ENCODE results near the gene TCF7L2.
A peak's percentile ranks its signal among the peaks of the same experiment; 100 is the strongest.

The TCF7L2 gene

DNA sequence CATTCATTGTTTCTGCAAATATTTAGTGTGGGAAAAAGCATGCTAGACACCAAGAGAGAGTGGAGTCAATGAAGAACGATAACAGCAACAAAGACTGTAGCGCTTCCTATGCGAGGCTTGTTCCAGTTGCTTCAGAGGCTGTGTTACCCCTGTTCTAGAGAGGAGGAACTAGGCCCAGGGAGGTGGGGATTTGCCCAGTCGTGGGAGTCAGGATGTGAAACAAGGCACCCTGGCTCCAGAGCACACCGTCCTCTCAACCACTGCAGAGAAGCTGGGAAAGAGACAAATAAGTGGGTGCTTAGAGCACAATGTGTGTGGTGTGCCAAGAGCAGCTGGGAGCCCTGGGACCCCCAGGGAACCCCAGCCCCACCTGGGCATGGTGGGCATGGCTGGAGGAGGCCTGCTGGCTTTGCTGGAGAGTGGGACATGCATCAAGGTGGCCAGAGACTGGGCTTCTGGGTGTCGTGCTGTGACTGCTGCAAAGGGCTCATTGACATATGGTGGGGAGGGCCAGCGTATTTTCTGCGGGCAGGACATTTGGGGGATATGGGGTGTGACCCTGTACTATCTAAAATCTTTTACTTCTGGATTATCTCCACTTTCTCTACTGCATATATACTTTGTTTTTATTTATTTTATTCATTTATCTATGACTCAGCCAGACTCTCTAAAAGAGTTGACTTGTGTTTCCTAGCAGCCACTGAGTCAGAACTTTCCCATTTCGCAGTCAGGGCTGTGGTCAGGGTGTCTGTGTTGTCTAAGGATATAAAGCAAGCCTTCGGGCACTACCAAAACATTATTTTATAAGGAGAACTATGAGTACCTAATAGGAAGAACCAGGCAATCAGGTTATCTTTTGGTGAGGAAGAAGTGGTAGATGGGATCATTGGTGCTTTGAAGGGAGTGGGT is 95.4 kb downstream of the TCF7L2 start:
- Histone ChIP-seq H3K36me3 (ENCODE audit: control insufficient read depth, insufficient read depth, low read length) (peaks cover 46% of the 10 kb centered on the region), H3K27ac (ENCODE audit: low read depth, low read length) (no peak overlapping the region), H3K4me1 (ENCODE audit: control insufficient read depth, insufficient read depth, low read length) (peaks cover 40% of the 10 kb centered on the region), H3K9ac (ENCODE audit: low read length) (no peak overlapping the region), H3K9me3 (ENCODE audit: control insufficient read depth, insufficient read depth, low read depth, low read length) (no peaks in the 10 kb centered on the region; the same call in 1 of the 2 replicates), H3K27me3 (ENCODE audit: control insufficient read depth, insufficient read depth, low read length) (no peaks in the 10 kb centered on the region), H3K4me3 (ENCODE audit: low read depth, low read length) (no peak overlapping the region)

DNA sequence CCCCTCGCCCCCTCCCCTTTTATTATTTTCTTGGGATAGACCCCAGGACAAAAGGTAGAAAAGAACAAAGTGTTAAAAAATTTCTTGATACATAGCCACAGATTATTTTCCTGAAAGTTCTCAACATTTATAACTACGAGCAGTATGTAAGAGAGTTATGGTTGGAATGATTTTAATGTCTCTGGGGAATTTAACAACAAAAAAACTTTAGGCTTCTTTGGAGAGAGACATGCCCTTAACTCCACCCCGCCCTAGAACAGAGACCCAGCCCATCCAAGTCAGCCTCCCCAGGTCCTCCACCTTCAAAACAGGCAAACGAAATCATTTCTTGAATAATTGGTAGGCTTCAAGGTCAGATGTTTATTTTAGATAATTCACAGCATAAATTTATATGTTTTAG is 97.1 kb downstream of the TCF7L2 start:
- Histone ChIP-seq H3K27ac (ENCODE audit: low read depth, low read length) (no peak overlapping the region), H3K9me3 (ENCODE audit: control insufficient read depth, insufficient read depth, low read depth, low read length) (no peaks in the 10 kb centered on the region; the same call in 1 of the 2 replicates), H3K4me1 (ENCODE audit: control insufficient read depth, insufficient read depth, low read length) (peaks cover 52% of the 10 kb centered on the region), H3K27me3 (ENCODE audit: control insufficient read depth, insufficient read depth, low read length) (no peaks in the 10 kb centered on the region), H3K4me3 (ENCODE audit: low read depth, low read length) (no peak overlapping the region), H3K9ac (ENCODE audit: low read length) (no peak overlapping the region), H3K36me3 (ENCODE audit: control insufficient read depth, insufficient read depth, low read length) (peaks cover 31% of the 10 kb centered on the region)

DNA sequence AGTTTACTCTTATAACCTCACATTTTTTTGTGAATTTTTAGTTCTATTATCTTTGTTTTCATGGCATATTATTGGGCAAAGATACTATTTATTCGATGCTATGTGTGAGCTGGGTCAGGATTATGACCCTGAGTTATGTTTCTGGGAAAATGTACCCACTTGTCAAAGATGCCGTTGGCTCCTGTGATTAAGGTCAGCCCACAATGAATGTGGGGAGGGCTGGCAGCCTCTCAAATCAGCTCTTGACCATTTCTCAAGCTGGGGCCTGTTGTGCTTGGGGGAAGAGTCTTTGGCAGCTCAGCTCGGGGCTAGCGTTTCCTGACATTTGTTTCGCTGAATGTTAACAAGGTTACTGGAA is 97.5 kb downstream of the TCF7L2 start:
- peaks cover 56% of the 10 kb centered on the region for H3K4me1 ChIP-seq (ENCODE audit: control insufficient read depth, insufficient read depth, low read length)

DNA sequence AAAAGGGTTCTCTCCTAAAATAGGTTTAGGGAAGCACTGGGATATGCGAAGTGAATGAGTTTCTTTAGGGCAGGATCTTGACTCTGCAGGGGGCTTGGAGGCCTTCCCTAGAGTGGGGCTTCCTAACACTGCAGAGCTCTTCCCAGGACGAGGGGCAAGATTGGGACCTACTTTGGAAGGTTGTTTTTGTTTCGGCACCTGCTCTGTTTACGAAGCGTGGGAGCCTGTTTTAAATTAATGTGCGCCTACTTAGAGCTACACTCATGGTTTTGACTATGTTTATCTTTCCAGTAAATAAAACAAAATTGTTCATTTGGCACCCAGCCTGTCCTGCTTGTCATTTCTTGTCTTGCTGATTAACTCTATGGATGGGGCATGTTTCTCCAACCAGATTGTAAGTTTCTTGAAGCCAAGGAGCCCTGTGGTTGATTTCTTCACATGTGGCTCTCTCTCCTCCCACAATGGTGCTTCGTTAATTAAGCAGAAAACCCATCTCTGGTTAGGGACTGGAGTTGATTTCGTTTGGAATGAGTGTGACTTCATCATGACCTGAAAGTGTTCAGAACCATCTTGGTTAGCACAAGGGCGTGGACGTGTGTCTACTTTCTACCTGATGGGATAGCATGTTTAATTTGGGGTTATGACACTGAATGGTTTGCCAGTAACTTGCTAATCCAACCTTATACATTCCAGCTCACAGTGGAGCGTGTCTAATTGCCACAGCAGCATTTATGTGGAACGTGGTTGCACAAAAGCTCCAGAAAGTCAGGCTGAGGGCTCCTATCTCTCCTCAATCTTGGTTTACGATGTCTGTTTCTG is 98.1 kb downstream of the TCF7L2 start:
- Histone ChIP-seq H3K9me3 (ENCODE audit: control insufficient read depth, insufficient read depth, low read depth, low read length) (no peaks in the 10 kb centered on the region; the same call in 1 of the 2 replicates), H3K4me1 (ENCODE audit: control insufficient read depth, insufficient read depth, low read length) (peaks cover 62% of the 10 kb centered on the region), H3K36me3 (ENCODE audit: control insufficient read depth, insufficient read depth, low read length) (peaks cover 21% of the 10 kb centered on the region), H3K9ac (ENCODE audit: low read length) (no peak overlapping the region), H3K4me3 (ENCODE audit: low read depth, low read length) (no peak overlapping the region), H3K27ac (ENCODE audit: low read depth, low read length) (no peak overlapping the region), H3K27me3 (ENCODE audit: control insufficient read depth, insufficient read depth, low read length) (no peaks in the 10 kb centered on the region)

More for the DNA sequence above, 97.5 kb downstream of the TCF7L2 start:
- no peak overlapping the region for H3K9ac ChIP-seq (ENCODE audit: low read length)
- H3K36me3 ChIP-seq (ENCODE audit: control insufficient read depth, insufficient read depth, low read length): peaks cover 26% of the 10 kb centered on the region
- H3K4me3 ChIP-seq (ENCODE audit: low read depth, low read length): no peak overlapping the region
- no peak overlapping the region for H3K27ac ChIP-seq (ENCODE audit: low read depth, low read length)
- no peaks in the 10 kb centered on the region; the same call in 1 of the 2 replicates for H3K9me3 ChIP-seq (ENCODE audit: control insufficient read depth, insufficient read depth, low read depth, low read length)
- H3K27me3 ChIP-seq (ENCODE audit: control insufficient read depth, insufficient read depth, low read length): no peaks in the 10 kb centered on the region

DNA sequence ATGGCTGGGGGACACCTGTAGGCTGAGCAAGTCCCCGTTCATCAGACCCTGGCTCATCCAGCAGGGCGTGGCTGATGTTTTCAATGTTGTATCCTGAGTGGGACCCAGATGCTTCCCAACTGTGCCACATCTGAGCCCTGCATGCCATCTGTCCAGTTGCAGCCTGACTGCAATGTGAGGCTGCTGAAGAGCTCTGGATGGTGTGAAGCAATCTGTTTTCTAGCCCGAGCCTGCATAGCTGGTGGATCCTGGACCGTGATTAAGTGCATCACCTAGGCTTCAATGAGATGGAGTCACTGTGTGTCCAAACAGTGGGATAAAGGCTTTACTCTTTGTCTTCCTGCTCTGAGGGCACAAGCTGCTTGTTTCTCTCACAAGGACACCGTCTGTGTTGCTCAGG is 99.8 kb downstream of the TCF7L2 start:
- Histone ChIP-seq H3K4me3 (ENCODE audit: low read depth, low read length) (no peak overlapping the region), H3K36me3 (ENCODE audit: control insufficient read depth, insufficient read depth, low read length) (peaks cover 16% of the 10 kb centered on the region), H3K9me3 (ENCODE audit: control insufficient read depth, insufficient read depth, low read depth, low read length) (no peaks in the 10 kb centered on the region; the same call in 1 of the 2 replicates), H3K27me3 (ENCODE audit: control insufficient read depth, insufficient read depth, low read length) (no peaks in the 10 kb centered on the region), H3K27ac (ENCODE audit: low read depth, low read length) (no peak overlapping the region), H3K4me1 (ENCODE audit: control insufficient read depth, insufficient read depth, low read length) (peaks cover 77% of the 10 kb centered on the region), H3K9ac (ENCODE audit: low read length) (no peak overlapping the region)

DNA sequence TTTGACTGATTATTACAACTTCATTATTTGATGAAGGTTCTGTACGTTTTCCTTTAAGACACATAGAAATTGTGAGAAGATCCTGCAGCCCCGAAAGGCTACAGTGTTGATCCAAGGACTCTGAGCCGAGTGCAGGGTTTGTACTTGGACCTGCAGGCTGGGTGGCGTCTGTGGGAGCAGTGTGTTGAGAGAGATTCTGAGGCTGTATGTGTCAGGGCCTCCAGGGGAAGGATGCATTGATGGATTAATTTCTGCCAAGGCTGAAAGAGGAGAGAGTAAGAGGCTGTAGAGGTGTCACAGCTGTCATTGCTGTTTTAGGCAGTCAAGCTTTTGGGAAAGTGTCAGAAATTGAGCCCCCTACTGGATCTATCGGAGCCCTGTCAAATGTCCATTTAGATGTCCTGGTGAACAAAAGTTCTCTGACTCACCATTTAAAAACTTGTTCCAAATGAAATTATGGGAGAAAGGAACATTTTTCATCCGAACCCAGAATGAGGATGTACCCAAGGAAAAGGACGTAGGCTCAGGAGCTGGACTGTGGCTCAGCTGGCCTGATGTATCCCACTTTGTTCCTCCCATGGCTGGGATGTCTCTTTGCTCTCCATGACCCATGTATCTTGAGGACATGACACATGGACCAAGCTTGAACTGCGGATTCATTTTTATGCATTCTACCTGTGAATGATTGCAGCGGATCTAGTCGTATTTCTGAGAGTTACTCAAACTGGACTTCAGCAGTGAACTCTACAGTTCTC is 102.2 kb downstream of the TCF7L2 start:
- no peaks in the 10 kb centered on the region for H3K9me3 ChIP-seq (ENCODE audit: control insufficient read depth, insufficient read depth, low read depth, low read length)
- H3K4me1 ChIP-seq (ENCODE audit: control insufficient read depth, insufficient read depth, low read length): peaks cover 84% of the 10 kb centered on the region
- peak overlapping the region; percentile 1; the same call in 1 of the 2 replicates for H3K27ac ChIP-seq (ENCODE audit: low read depth, low read length)
- no peaks in the 10 kb centered on the region for H3K27me3 ChIP-seq (ENCODE audit: control insufficient read depth, insufficient read depth, low read length)
- H3K9ac ChIP-seq (ENCODE audit: low read length): no peak overlapping the region
- H3K36me3 ChIP-seq (ENCODE audit: control insufficient read depth, insufficient read depth, low read length): peaks cover 5% of the 10 kb centered on the region
- H3K4me3 ChIP-seq (ENCODE audit: low read depth, low read length): no peak overlapping the region

DNA sequence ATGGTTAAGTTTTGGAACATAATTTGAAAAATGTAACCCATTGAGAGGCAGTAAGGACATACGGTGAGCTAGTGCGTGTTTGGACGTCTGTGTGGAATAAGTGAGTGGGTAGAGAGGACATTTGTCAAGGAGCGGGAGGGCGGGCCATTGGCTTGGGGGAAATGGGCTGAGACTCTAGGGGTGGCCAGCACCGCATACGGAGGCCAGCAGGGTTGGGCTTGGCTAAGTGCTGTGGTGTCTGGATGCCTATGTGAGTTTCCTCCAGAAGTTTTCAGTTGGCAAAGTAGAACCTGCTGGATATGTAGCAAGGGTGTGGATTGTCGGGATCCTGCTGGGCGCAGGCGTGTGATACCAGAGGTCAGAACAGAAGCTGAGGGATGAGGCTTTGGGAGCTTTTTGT is 103.0 kb downstream of the TCF7L2 start:
- Histone ChIP-seq H3K4me3 (ENCODE audit: low read depth, low read length) (peak overlapping the region; percentile 23; the same call in 1 of the 2 replicates), H3K9ac (ENCODE audit: low read length) (no peak overlapping the region), H3K9me3 (ENCODE audit: control insufficient read depth, insufficient read depth, low read depth, low read length) (no peaks in the 10 kb centered on the region), H3K36me3 (ENCODE audit: control insufficient read depth, insufficient read depth, low read length) (peaks cover 5% of the 10 kb centered on the region), H3K27ac (ENCODE audit: low read depth, low read length) (peak overlapping the region; percentile 66; the same call in 1 of the 2 replicates), H3K4me1 (ENCODE audit: control insufficient read depth, insufficient read depth, low read length) (peaks cover 84% of the 10 kb centered on the region), H3K27me3 (ENCODE audit: control insufficient read depth, insufficient read depth, low read length) (no peaks in the 10 kb centered on the region)

DNA sequence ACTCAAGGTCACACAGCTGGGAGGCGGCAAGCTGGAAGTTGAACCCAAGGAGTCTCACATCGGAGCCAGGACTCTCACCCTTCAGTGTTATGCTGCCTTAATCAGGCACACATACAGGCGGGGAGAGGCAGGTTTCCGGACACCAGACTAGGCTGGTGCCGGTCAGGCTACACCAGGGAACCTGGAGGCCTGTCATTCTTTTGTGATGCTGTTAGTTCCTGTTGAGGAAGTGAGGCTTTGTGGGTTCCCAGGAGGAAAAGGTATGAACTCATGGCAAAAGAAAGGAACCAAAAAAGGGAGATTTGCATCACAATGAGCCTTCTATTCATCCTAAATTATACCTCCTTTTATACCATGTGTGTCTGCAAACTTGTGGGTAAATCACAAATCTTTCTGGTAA is 103.8 kb downstream of the TCF7L2 start:
- H3K4me3 ChIP-seq (ENCODE audit: low read depth, low read length): peak overlapping the region; percentile 23; the same call in 1 of the 2 replicates
- peak overlapping the region; percentile 66 for H3K27ac ChIP-seq (ENCODE audit: low read depth, low read length)
- H3K9me3 ChIP-seq (ENCODE audit: control insufficient read depth, insufficient read depth, low read depth, low read length): no peaks in the 10 kb centered on the region
- peaks cover 5% of the 10 kb centered on the region for H3K36me3 ChIP-seq (ENCODE audit: control insufficient read depth, insufficient read depth, low read length)
- H3K27me3 ChIP-seq (ENCODE audit: control insufficient read depth, insufficient read depth, low read length): no peaks in the 10 kb centered on the region
- H3K4me1 ChIP-seq (ENCODE audit: control insufficient read depth, insufficient read depth, low read length): peaks cover 84% of the 10 kb centered on the region
- H3K9ac ChIP-seq (ENCODE audit: low read length): peak overlapping the region; percentile 67

DNA sequence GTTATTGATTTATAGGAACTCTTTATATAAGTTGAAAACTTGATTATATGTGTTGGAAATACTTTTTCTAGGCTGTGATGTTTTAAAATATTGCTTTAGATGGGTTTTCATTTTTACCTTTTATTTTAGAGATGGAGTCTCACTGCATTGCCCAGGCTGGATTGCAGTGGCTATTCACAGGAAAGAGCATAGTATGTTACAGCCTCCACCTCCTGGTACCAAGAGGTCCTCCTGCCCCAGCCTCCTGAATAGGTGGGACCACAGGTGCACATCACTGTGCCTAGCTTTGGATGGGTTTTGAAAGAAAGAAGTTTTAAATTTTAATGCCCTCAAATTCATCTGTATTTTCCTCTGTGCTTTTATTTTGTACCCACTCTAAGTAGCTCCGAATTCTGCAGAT is 105.4 kb downstream of the TCF7L2 start:
- no peaks in the 10 kb centered on the region for H3K27me3 ChIP-seq (ENCODE audit: control insufficient read depth, insufficient read depth, low read length)
- no peaks in the 10 kb centered on the region for H3K9me3 ChIP-seq (ENCODE audit: control insufficient read depth, insufficient read depth, low read depth, low read length)
- no peak overlapping the region for H3K4me3 ChIP-seq (ENCODE audit: low read depth, low read length)
- H3K36me3 ChIP-seq (ENCODE audit: control insufficient read depth, insufficient read depth, low read length): no peaks in the 10 kb centered on the region; the same call in 1 of the 2 replicates
- H3K27ac ChIP-seq (ENCODE audit: low read depth, low read length): 0 out of 2 replicates have a peak overlapping the region, but pooled peaks have one; percentile 54
- H3K4me1 ChIP-seq (ENCODE audit: control insufficient read depth, insufficient read depth, low read length): peaks cover 86% of the 10 kb centered on the region
- no peak overlapping the region for H3K9ac ChIP-seq (ENCODE audit: low read length)

DNA sequence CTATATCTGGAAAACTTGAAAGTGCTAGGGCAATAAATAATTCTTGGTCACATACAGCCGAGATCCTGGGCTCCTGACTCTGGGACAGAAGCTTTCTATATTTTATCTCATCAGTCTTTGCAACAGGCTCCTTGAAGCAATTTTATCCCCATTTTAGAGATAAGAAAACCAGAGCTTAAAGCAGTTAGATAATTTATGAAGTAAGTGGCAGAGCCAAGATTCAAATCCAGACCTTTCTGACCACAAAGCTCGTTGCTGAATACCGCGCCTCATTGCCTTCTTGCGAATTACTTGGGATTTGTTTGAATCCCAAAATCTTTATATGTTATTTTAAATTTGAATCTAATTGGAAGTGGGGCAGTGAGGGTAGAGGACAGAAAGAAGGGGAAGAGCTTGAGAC is 106.0 kb downstream of the TCF7L2 start:
- H3K27ac ChIP-seq (ENCODE audit: low read depth, low read length): peak overlapping the region; percentile 54; the same call in 1 of the 2 replicates
- H3K9ac ChIP-seq (ENCODE audit: low read length): no peak overlapping the region
- no peak overlapping the region for H3K4me3 ChIP-seq (ENCODE audit: low read depth, low read length)
- no peaks in the 10 kb centered on the region for H3K27me3 ChIP-seq (ENCODE audit: control insufficient read depth, insufficient read depth, low read length)
- no peaks in the 10 kb centered on the region for H3K36me3 ChIP-seq (ENCODE audit: control insufficient read depth, insufficient read depth, low read length)
- H3K4me1 ChIP-seq (ENCODE audit: control insufficient read depth, insufficient read depth, low read length): peaks cover 88% of the 10 kb centered on the region
- H3K9me3 ChIP-seq (ENCODE audit: control insufficient read depth, insufficient read depth, low read depth, low read length): no peaks in the 10 kb centered on the region

Measured in HUES6 (cell line).